Activated CD8-positive, alpha-beta T cell treated with anti-CD3 and anti-CD28 coated beads for 36 hours (primary cell): ENCODE data around the gene LHX4. TPM values are rescaled to one million over a fixed set of nuclear protein-coding genes. Genes with fewer than 3 reads are reported as not detected.

ENCODE experiments used
- ATAC-seq: fragments of 200-7000 bp; cut with Tn5 transposase; one replicate; pipeline ENCODE4 v1.10.0; 2021; ENCODE audit warnings: mild to moderate bottlenecking, moderate library complexity
- CTCF ChIA-PET: fragments of 350-600 bp; sonication (Branson Sonifier 250); formaldehyde crosslinking; loops from one replicate; lab custom pipeline; 2021; ENCODE audit warnings: antibody characterized with exemption; lab: Charles Lee
- POLR2A ChIA-PET: fragments of 350-600 bp; sonication (Branson Sonifier 250); formaldehyde crosslinking; loops from one replicate; lab custom pipeline; 2021; ENCODE audit warnings: antibody characterized with exemption; lab: Charles Lee
- DNase-seq: peaks from one replicate; pipeline ENCODE4 v3.0.0-alpha.2; 2020
- H3K27ac Mint-ChIP-seq: one replicate; pipeline ENCODE4 v1.8.0; 2021; ENCODE audit warnings: mild to moderate bottlenecking, mixed read lengths
- H3K27me3 Mint-ChIP-seq: one replicate; pipeline ENCODE4 v1.8.0; 2021; ENCODE audit warnings: mixed read lengths
- H3K36me3 Mint-ChIP-seq: one replicate; pipeline ENCODE4 v1.8.0; 2021; ENCODE audit warnings: low read depth, mixed read lengths
- H3K4me1 Mint-ChIP-seq: one replicate; pipeline ENCODE4 v1.8.0; 2021; ENCODE audit warnings: low read depth, mixed read lengths
- H3K4me3 Mint-ChIP-seq: one replicate; pipeline ENCODE4 v1.8.0; 2021; ENCODE audit warnings: mild to moderate bottlenecking, moderate library complexity, mixed read lengths
- H3K9me3 Mint-ChIP-seq: one replicate; pipeline ENCODE4 v1.8.0; 2021; ENCODE audit warnings: mixed read lengths
- CTCF ChIP-seq: fragments of 200-600 bp; IDR thresholded peaks from one replicate; pipeline ENCODE4 v1.8.0; 2022; ENCODE audit warnings: antibody characterized with exemption, mild to moderate bottlenecking
- intact Hi-C: fragments of 100-400 bp; cut with micrococcal nuclease; formaldehyde crosslinking; loops from one replicate; pipeline ENCODE4 v1.10.0; 2022
- total RNA-seq, 2 experiments: library from RNA; stranded (reverse); gene quantifications; one replicate each; pipeline ENCODE4 v1.2.3, GENCODE V29; 2021

LHX4 gene
- total RNA-seq, 2 experiments from 2014 or later, result not detected

GRCh38 chr1:180299479-180300221 lies 69.6 kb downstream of the LHX4 start:
- H3K27ac Mint-ChIP-seq, result no peak overlapping the region
- H3K27me3 Mint-ChIP-seq, result no peaks in the 10 kb centered on the region
- TF ChIP-seq CTCF, result no peak
- intact Hi-C loops, result no loop called here
- no peak overlapping the region for H3K4me3 Mint-ChIP-seq
- no peak for DNase-seq
- ChIA-PET CTCF (no interaction called here), POLR2A (no interaction called here)
- peaks cover 17% of the 10 kb centered on the region for H3K36me3 Mint-ChIP-seq
- peaks cover 16% of the 10 kb centered on the region for H3K4me1 Mint-ChIP-seq
- peaks cover 4% of the 10 kb centered on the region for H3K9me3 Mint-ChIP-seq
- no peak for ATAC-seq

- Mint-ChIP-seq H3K27ac (no peak overlapping the region), H3K9me3 (peaks cover under 1% of the 10 kb centered on the region), H3K4me3 (no peak overlapping the region), H3K27me3 (no peaks in the 10 kb centered on the region), H3K36me3 (peaks cover 10% of the 10 kb centered on the region), H3K4me1 (peaks cover 13% of the 10 kb centered on the region)
- ChIA-PET POLR2A (no interaction called here), CTCF (interaction anchor here (1.4 kb wide), 1 partner anchor 16 kb away, joined by 3 read pairs; no protein-coding TSS in a partner anchor)
- intact Hi-C loops, result no loop called here
- DNase-seq, result peak; percentile 3
- no peak for ATAC-seq
- TF ChIP-seq CTCF, result no peak
Observed at GRCh38 chr1:180301135-180301742, 71.2 kb downstream of the LHX4 start.

- DNase-seq, result no peak
- TF ChIP-seq CTCF, result no peak
- Mint-ChIP-seq H3K27ac (no peak overlapping the region), H3K9me3 (peaks cover 9% of the 10 kb centered on the region), H3K27me3 (no peaks in the 10 kb centered on the region), H3K36me3 (peaks cover 28% of the 10 kb centered on the region), H3K4me3 (no peak overlapping the region), H3K4me1 (no peaks in the 10 kb centered on the region)
- ATAC-seq, result no peak
- ChIA-PET POLR2A (no interaction called here), CTCF (no interaction called here)
- intact Hi-C loops, result no loop called here
Observed at GRCh38 chr1:180309338-180309737, 79.3 kb downstream of the LHX4 start.

- POLR2A ChIA-PET, result no interaction called here
- no peaks in the 10 kb centered on the region for H3K27me3 Mint-ChIP-seq
- ATAC-seq, result no peak
Observed at GRCh38 chr1:180310095-180310494, 80.0 kb downstream of the LHX4 start.

More at GRCh38 chr1:180310095-180310494, 80.0 kb downstream of the LHX4 start:
- Mint-ChIP-seq H3K9me3 (peaks cover 9% of the 10 kb centered on the region), H3K4me1 (no peaks in the 10 kb centered on the region), H3K4me3 (no peak overlapping the region), H3K27ac (no peak overlapping the region), H3K36me3 (peaks cover 28% of the 10 kb centered on the region)
- intact Hi-C loops, result no loop called here
- CTCF ChIA-PET, result no interaction called here
- DNase-seq, result no peak
- TF ChIP-seq CTCF, result no peak
